ENCODE results near the gene KCNH5.

KCNH5 gene, protein sequence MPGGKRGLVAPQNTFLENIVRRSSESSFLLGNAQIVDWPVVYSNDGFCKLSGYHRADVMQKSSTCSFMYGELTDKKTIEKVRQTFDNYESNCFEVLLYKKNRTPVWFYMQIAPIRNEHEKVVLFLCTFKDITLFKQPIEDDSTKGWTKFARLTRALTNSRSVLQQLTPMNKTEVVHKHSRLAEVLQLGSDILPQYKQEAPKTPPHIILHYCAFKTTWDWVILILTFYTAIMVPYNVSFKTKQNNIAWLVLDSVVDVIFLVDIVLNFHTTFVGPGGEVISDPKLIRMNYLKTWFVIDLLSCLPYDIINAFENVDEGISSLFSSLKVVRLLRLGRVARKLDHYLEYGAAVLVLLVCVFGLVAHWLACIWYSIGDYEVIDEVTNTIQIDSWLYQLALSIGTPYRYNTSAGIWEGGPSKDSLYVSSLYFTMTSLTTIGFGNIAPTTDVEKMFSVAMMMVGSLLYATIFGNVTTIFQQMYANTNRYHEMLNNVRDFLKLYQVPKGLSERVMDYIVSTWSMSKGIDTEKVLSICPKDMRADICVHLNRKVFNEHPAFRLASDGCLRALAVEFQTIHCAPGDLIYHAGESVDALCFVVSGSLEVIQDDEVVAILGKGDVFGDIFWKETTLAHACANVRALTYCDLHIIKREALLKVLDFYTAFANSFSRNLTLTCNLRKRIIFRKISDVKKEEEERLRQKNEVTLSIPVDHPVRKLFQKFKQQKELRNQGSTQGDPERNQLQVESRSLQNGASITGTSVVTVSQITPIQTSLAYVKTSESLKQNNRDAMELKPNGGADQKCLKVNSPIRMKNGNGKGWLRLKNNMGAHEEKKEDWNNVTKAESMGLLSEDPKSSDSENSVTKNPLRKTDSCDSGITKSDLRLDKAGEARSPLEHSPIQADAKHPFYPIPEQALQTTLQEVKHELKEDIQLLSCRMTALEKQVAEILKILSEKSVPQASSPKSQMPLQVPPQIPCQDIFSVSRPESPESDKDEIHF

DNA sequence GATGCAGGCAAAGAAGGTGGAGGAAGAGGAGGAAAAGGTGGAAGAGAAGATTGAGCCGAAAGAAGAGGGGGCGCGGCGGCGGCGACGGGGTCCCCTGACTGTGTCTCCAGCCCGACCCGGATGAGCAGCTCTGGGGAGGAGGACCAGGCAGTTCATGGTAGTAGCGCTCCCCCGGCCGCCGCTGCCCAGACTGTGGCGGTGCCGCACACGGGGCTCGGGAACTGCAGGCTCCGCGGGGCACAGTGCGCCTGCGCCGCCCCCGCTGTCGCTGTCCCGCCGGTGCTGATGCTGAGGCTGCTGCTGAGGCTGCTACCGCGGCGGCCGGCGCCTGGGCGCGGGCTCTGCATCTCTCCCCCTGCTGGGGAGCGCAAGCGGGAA is at the start of gene KCNH5:
Gene KCNH5, minus strand, starts transcription at position 225 of the 378 bp plus-strand sequence. CDS start 272 bp downstream, outside the sequence.
- DNase-seq, result peak; percentile 28

DNA sequence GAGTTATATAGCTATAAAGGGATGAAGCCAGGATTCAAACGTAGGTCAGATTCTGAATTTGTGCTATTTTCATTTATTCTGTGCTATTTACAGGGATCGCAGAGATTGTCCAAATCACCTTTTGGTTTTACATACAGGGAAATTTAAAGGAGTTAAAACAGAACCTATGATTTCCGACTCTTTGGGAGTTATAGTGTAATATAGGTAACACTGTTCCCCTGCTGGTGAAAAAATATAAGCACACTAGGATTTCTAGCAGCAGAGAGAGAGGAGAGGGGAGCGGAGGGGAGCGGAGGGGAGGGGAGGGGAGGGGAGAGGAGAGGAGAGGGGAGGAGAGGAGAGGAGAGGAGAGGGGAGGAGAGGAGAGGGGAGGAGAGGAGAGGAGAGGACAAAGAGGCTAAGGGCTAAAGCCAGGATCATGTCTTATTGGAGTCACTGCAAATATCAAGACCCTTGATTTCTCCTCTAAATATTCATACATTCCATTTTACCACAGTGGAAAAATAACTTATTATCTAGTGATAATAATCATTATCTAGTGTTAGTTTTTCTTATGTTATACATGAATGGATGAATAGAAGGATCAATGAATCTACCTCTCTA is 46.2 kb upstream of the KCNH5 start:
- DNase-seq, result no peak

DNA sequence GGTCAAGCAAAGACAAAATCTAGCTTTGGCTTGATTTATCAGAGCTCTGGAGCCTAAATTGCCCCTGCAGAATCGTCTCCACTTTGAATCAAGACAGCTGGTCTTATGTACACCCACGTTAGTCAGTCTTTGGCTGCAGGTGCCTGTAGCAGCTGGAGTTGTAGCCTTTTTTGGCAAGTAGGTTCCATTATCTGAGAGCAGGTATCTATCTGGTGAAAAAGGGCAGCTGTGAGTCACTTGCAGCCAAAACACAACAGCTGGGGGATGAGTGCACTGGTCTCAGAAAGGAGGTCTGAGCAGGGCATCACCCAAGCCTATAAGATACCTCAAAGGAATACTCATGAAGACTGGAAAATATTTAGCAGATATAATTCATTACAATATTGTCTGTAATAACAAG is 43.6 kb upstream of the KCNH5 start:
- DNase-seq, result no peak

DNA sequence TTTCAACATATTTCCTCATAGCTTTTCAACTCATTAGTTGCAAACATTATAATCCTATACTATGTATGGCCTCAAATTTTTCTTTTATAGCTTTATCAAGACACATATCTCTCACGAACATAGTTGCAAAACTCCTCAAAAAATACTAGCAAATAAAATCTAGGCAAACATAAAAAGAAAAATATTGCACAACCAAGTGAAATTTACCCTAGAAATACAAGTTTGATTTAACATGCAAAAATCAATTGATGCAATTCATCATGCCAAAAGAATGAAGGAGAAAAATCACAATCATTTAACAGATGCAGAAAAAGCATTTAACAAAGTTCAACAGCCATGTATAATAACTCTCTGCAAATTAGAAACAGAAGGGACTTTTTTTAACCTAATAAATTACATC is 33.3 kb upstream of the KCNH5 start:
- DNase-seq, result no peak

DNA sequence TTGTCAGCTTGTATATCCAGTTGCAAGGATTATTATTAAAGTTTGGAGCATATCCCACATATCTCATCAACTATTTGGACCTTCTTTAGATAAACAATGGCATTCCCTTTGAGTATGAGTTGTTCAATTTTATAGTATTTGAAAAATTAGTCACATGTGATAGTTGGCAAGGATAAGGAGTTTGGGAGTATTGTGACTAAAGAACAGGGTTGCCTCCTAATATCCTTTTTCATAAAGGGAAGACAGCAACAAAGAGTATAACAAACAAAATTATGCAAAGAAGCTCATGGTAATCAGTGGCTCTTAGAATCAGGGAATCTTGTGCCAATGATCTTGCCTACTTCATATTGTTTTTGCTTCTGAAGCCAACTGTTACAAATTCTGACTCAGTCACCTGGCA is 31.2 kb upstream of the KCNH5 start:
- no peak for DNase-seq

DNA sequence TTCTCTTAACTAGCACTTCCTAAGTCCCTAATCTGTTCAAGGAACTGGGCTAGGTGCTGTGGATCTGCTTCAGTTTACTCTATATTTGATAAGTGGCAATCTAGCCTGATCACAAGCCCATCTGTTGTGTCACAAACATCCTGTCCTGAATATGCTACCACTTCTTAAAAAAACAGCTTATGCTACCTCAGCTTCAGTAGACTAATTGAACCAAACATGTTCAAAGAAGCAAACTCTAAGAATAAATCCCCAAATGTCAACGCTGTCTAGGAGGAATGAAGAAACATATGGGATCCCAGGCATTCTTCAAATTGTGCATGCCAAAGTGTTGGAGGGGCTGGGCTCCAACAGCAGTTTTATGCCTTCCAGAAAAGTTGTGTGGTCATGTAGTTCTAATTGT is 10.4 kb upstream of the KCNH5 start:
- no peak for DNase-seq

DNA sequence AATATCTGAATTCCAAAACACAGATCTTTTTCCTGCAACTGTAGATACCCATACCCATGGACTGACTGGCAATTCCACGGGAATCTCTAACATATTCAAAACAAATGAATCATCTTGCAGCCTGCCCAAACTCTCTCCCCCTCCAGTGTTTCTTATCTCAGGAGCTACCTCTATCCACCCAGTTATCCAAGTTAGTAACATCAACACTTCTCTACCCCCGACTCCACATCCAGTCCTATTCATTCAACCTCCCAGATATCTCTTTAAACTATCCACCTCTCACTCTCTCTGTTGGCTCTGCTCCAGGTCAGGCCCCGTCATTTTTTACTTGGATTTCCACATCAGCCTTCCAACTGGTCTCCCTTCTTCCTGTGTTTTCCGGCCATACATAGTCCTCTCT is 6.7 kb upstream of the KCNH5 start:
- DNase-seq, result no peak

DNA sequence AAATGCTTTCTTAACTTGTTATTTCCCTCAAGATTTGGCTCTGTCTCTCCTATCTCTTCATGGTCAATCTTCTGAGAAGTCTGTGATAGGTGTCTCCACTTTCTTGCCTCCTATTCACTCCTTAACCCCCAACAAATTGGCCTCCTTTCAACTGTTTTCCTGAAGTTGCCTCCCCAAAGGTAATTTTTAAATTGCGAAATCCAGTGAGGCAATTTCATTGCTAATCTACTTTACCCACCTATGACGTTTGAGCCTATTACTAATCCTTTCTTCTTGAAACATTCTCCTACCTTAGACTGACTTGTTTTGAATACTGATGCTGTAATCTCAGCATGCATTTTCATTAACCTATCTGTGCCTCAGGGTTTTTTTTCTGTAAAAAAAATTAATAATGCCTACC is 6.0 kb upstream of the KCNH5 start:
- DNase-seq, result no peak

DNA sequence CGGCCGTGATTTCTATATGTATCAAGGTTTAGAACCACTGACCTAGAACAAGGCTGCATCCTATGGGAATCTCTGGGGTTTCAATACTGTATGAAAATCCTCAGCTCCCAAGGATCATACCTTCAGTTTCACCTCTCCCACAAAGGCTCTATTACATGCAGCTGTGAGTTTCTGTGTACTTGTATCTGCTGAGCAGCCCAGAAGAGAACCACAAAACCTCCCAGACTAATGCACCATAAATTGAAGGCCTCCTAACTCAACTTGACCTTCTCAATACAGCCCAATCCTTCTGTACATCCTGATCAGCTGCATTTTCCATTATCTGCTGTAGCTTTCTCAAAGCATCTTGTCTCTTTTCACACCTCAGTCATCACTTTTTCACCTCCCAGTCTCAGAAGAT is 5.4 kb upstream of the KCNH5 start:
- DNase-seq, result no peak

DNA sequence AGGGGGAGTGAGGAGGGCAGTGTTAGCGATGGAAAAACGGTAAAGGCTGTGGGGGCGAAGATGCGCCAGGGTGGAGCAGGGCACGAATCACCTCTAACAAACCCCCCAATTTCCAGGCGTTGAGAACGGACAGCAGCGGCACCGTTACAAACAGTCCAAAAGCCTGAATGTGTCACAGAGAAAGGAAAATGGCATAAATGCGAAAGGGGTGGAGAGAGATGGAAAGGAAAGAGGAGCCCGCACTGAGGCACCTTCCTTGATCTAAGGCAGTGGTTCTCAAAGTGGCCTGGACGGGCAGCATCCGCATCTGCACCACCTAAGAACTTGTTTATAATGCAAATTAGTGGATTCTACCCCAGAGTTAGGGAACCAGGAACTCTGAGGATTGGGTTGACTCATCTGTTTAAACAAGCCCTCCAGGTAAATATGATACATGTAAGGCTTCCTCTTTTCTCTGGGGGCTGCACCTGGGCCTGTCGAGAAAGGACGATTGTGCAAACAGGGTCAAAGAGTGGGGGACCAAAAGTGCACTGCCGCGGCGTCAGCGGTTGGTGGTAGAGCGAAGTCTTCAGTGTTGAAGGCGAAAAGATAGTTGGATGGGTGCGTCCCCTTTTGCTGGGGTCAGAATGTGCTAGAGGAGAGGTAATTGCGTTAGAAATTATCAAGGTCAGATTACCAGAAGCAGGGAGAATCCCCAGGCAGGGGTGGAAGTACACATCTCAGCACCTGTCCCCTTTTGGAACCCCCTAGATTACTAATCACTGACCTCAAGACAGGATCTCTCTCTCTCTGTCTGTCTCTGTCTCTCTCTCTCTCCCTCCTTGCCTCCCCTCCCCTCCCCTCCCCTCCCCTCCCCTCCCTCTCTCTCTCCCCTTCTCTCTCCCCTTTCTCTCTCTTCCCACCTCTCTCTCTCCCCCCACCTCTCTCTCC is 1.3 kb upstream of the KCNH5 start:
- no peak for DNase-seq

DNA sequence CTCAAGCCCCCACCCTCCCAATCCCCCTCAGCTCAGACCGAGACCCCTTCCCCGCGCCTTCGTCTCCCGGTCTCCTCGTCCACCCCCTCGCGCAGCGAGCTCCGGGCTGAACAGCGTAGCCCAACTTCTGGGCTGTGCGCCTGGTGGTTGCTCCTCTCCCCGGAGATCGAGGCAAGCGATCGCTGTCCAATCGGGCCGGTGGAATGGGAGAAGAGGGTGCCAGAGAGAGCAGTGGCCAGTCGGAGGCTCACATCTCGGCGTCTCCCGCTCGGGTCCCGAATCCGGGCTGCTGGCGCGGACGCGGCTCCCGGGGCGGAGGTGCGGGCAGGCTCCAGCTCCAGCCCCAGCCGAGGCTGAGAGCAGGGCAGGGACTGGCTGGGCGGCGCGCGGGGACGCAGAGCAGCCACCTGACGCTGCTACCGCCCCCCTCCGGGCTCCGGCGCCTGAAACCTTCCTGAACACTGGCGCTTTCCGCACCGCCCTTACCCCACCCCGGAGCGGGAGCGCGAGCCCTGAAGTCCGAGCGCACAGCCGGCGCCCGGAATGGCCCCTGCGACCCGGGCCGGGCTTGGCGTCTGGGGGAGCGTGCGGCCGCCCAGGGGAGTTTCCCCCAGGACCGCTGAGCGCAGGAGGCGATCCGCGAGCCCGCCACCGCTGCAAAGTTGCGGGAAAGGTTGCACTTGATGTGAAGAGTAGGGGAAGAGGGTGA is 508 bp upstream of the KCNH5 start:
- DNase-seq, result peak; percentile 16

DNA sequence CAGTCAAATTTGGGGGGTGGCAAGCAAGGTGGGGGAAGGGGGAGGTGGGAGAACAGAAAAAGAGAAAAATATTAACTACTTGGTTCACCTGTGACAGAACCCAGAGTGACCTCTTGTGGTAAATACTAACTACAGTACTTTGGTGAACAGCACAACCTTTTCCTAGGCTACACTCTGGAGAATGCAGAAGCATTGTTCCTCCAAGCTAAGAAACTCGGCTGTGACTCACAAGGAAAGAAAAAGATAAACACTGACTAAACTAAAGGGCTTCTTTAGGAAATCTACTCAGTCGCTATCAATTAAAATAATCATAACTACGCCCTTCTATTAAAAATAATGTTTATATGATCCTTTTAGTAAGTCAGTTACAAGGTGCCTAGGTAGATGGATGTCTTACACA is 5.4 kb downstream of the KCNH5 start:
- DNase-seq, result peak; percentile 12

DNA sequence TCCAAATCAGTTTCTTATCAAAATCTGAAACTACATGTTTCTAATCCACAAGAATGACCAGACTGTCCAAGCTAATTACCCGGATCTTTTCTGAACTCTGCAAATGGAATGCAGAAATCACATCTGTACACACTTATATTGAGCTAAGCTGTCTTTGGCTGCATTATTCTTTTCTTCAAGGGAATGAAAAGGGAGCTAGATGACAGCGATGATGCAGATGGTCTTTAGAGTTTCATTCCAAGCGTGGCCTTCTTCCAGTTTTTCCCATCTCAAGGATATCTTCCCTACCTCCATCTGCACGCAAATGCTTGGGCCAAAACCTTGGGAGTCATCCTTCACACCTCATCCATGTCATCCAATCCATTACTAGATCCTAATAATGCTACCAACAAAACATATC is 12.6 kb downstream of the KCNH5 start:
- DNase-seq, result no peak

DNA sequence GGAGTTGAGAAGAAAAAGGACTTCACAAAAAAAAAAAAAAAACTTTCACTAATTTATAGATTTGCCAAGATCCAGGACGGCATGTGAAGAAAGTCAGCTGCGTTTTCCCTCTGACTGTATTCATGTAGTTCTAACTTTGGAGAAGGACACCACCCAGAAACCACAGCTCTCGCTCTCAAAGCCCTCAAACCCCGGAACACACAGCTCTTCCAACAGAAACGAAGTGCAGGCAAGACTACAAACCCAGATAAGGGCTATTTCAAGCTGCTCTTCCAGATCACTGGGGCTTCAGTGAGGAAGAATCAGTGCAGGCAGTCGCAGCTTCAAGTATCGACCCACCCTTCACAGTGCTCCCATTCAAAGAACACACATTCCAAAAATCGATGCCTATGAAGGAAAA is 13.2 kb downstream of the KCNH5 start:
- DNase-seq, result no peak

DNA sequence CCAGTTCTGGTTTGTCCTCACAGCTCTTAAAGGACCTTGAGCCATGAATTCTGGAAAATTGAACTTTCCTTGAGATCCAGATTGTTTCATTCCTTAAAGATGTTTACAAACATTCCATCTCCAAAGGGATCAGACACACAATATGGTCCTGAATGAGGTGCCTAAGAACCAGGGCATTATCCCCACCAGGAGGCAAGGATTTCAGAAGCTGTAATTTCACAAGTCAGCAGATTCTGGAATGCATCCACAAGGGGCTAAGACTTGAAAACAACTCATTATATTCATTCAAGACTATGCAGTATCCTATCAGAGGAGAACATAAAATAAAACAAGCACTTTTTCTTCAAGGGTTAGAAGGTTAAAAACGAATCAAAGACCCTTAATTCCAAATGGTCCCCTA is 15.1 kb downstream of the KCNH5 start:
- no peak for DNase-seq

DNA sequence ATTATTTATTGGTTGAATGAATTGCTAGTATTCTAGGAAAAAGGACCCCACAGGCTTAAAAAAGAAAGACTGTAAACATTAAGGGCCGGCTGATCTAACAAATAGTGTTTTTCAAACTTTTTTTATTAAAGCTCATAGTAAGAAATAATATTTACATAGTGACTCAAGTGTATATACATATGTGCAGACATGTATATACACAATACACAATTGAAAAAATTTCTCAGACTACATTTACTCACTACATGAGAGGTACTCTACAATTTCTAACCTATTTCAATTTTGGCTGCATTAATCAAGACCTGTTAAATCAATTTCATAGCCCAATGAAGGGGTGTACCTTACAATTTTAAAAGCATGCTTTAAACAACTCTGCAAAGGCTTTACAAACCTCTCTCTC is 17.5 kb downstream of the KCNH5 start:
- no peak for DNase-seq

DNA sequence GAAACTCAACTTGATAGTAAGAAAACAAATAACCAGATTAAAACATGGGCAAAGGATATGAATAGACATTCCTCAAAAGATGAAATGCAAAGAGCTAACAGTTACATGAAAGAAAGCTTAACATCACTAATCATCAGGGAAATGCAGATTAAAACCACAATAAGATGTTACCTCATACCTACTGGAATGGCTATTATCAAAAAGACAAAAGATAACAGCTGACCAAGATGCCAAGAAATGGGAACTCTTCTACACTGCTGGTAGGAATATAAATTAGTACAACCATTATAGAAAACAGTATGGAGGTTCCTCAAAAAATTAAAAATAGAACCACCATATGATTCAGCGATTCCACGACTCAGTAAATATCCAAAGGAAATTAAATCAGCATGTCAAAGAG is 18.8 kb downstream of the KCNH5 start:
- DNase-seq, result no peak

DNA sequence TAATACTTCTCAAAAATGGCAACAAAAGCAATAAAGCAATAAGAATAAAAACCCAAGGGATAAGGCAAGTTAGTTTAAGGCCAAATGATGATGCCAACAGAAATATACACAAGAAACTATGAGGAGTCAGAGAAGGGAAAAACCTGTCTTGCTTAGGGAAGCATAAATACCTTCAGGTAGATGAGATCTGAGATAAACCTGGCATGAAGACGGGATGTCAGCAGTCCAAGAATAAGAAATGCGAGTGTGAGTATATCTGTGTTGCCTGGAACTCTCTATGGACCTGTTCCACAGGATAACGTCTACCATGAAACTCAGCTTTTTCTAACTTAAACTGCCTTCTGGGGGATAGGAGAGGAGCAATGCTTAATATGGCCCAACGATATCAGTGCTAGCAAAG is 30.6 kb downstream of the KCNH5 start:
- no peak for DNase-seq

DNA sequence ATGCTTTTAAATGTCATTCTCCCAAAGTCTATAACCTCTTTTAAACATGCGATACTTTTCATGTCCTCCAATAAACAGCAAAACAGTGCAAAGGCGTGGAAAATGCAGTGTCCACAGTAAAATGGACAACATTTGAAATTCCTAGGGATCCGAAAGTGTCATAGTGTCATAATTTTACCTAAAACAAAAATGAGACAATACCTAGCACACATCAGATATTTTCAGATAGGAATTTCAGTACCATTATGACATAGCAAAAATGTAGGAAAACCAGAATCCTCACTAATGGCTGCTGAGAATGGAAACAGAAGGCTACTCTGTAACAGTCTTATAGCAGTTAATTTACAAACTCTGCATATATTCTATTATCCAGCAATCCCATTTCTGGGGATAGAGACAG is 33.1 kb downstream of the KCNH5 start:
- DNase-seq, result no peak

DNA sequence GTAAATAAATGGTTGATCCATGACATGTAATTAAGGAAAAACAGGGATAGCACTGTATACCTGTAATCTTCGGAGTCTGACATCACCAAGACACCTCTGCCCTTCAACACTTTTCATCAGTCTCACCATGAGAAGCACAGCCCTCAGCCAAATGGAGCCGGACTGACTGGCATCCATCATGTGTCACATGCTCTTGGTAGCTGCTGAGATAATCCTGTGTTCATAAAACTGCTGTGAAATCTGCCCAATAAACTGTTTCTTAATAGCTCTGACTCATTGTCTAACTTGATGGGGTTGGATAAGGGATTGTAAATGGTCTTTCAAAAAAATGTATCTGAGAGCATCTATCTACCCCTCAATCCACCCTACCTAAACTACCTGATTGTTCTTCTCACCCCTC is 33.6 kb downstream of the KCNH5 start:
- DNase-seq, result no peak

DNA sequence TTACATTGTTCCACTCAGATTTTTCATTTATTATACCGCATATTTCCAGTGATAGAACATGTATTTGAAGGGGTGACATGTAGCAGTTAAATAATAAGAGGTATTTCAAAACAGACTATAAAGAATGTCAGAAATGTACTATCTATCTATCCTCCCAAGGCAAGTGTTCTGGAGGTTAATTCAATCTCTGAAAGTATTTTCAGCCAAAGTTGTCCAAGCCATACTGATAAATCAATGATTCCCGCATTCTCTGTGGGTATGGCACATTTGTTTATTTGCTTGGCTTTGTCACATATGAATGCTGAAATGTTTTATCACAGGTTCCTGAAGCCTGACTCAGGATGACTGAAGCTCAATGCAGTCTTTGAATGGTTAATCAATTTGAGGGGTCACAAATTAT is 35.8 kb downstream of the KCNH5 start:
- DNase-seq, result no peak

DNA sequence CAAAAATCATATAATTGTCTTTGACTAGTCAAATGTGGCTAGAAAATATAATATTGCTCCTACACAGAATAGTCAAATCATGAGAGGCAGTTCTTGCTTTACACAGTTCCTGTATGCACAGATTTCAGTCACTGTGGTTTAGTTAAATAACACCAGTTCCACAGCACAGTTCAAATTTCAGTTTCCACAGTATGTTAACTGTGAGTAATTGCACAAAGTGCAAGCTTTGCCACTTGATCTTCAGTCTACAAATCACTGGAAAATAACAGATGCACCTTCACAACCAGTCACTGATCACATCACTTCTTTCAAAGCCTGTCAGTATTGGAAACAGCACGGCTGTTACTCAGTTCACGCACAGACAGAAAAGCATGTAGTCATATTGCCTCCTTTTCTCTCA is 38.7 kb downstream of the KCNH5 start:
- DNase-seq, result no peak

All from RPMI8226 (cell line).